Neural cell (in vitro differentiated cells): ENCODE measurements around the gene RXFP4. TPM values are rescaled to one million over a fixed set of nuclear protein-coding genes. Genes with fewer than 3 reads are reported as not detected.

Experiments used
- H2AFZ ChIP-seq: fragments of 200-600, 300-800 bp; sonication (generic), shearing (Covaris generic); 2 replicates; pipeline ENCODE4 v1.6.0; 2014; ENCODE audit warnings: low read depth, mild to moderate bottlenecking, antibody characterized with exemption, low read length, moderate library complexity
- H3F3A ChIP-seq: fragments of 200-600 bp; shearing (Covaris generic); 2 replicates; pipeline ENCODE4 v1.6.1; 2016; ENCODE audit warnings: mild to moderate bottlenecking, moderate library complexity, mixed read lengths, antibody characterized with exemption, low read length; ENCODE audit not compliant: insufficient read depth, poor library complexity, severe bottlenecking
- H3K27ac ChIP-seq: fragments of 200-600, 300-800 bp; sonication (generic), shearing (Covaris generic); 2 replicates; pipeline ENCODE4 v1.5.1; 2014; ENCODE audit warnings: mild to moderate bottlenecking, low read length, moderate library complexity
- H3K27me3 ChIP-seq: fragments of 300-800, 200-600 bp; sonication (generic), shearing (Covaris generic); 2 replicates; pipeline ENCODE4 v1.6.0; 2014; ENCODE audit warnings: mild to moderate bottlenecking, low read depth, low read length, moderate library complexity; ENCODE audit not compliant: insufficient read depth
- H3K36me3 ChIP-seq: fragments of 300-800, 200-600 bp; sonication (generic), shearing (Covaris generic); 2 replicates; pipeline ENCODE4 v1.5.1; 2014; ENCODE audit warnings: mild to moderate bottlenecking, antibody characterized with exemption, low read length, moderate library complexity; ENCODE audit not compliant: insufficient read depth
- H3K4me2 ChIP-seq: fragments of 300-800, 200-600 bp; sonication (generic), shearing (Covaris generic); 2 replicates; pipeline ENCODE4 v1.6.0; 2014; ENCODE audit warnings: mild to moderate bottlenecking, low read length
- H3K4me3 ChIP-seq: fragments of 300-800, 200-600 bp; sonication (generic), shearing (Covaris generic); 2 replicates; pipeline ENCODE4 v1.5.1; 2014; ENCODE audit warnings: mild to moderate bottlenecking, low read length, moderate library complexity
- H3K79me2 ChIP-seq: fragments of 200-600 bp; shearing (Covaris generic); replicated peaks from 2 replicates; pipeline ENCODE4 v1.6.0; 2014; ENCODE audit warnings: mild to moderate bottlenecking, low read length, moderate library complexity; ENCODE audit not compliant: insufficient read depth
- H3K9ac ChIP-seq: fragments of 300-800, 200-600 bp; sonication (generic), shearing (Covaris generic); 2 replicates; pipeline ENCODE4 v1.6.1; 2016; ENCODE audit warnings: mild to moderate bottlenecking, low read length, mixed read lengths
- H3K9me2 ChIP-seq: fragments of 200-600 bp; shearing (Covaris generic); 2 replicates; pipeline ENCODE4 v1.6.1; 2016; ENCODE audit warnings: mild to moderate bottlenecking, low read length, mixed read lengths; ENCODE audit not compliant: insufficient read depth
- H3K9me3 ChIP-seq: fragments of 200-600, 300-800 bp; sonication (generic), shearing (Covaris generic); 2 replicates; pipeline ENCODE4 v1.6.1; 2016; ENCODE audit warnings: mild to moderate bottlenecking, mixed run types, low read length, moderate library complexity, mixed read lengths
- H4K20me1 ChIP-seq: fragments of 200-600 bp; shearing (Covaris generic); 2 replicates; pipeline ENCODE4 v1.6.1; 2016; ENCODE audit warnings: mild to moderate bottlenecking, mixed run types; ENCODE audit not compliant: insufficient read depth
- CTCF ChIP-seq: fragments of 450-650 bp; IDR thresholded peaks from 2 replicates; pipeline ENCODE4 v1.5.1; 2014; ENCODE audit warnings: antibody characterized with exemption, mild to moderate bottlenecking, moderate library complexity; ENCODE audit not compliant: poor library complexity, severe bottlenecking
- EP300 ChIP-seq: fragments of 450-650 bp; conservative IDR thresholded peaks from 2 replicates; pipeline ENCODE4 v1.6.1; 2014; ENCODE audit warnings: antibody characterized with exemption, mild to moderate bottlenecking, moderate library complexity; ENCODE audit not compliant: poor library complexity, severe bottlenecking
- EZH2 ChIP-seq: fragments of 200-600, 300-800 bp; shearing (Covaris generic), sonication (generic); IDR thresholded peaks from 2 replicates; pipeline ENCODE4 v1.6.1; 2014; ENCODE audit warnings: antibody characterized with exemption, low read length, borderline replicate concordance, mild to moderate bottlenecking; ENCODE audit not compliant: insufficient read depth, poor library complexity, severe bottlenecking
- MXI1 ChIP-seq: fragments of 450-650 bp; conservative IDR thresholded peaks from 2 replicates; pipeline ENCODE4 v1.6.1; 2014; ENCODE audit warnings: antibody characterized with exemption, mild to moderate bottlenecking; ENCODE audit not compliant: poor library complexity, severe bottlenecking
- POLR2AphosphoS5 ChIP-seq: IDR thresholded peaks from 2 replicates; pipeline ENCODE4 v1.6.1; 2012
- RAD21 ChIP-seq: fragments of 450-650 bp; conservative IDR thresholded peaks from 2 replicates; pipeline ENCODE4 v1.6.1; 2014; ENCODE audit warnings: antibody characterized with exemption, mild to moderate bottlenecking, moderate library complexity
- REST ChIP-seq: IDR thresholded peaks from 2 replicates; pipeline ENCODE4 v1.6.1; 2012; ENCODE audit warnings: borderline replicate concordance
- SMC3 ChIP-seq: fragments of 450-650 bp; conservative IDR thresholded peaks from 2 replicates; pipeline ENCODE4 v1.6.1; 2014; ENCODE audit warnings: antibody characterized with exemption, mild to moderate bottlenecking, moderate library complexity; ENCODE audit not compliant: poor library complexity
- TAF1 ChIP-seq: IDR thresholded peaks from 2 replicates; pipeline ENCODE4 v1.6.1; 2012; ENCODE audit warnings: low read depth
- polyA plus RNA-seq: library from polyadenylated mRNA; depleted of rRNA; stranded (reverse); fragments of >200 nt; gene quantifications from 2 replicates; pipeline ENCODE4 v1.2.3, GENCODE V29; 2014

Gene RXFP4
- polyA plus RNA-seq, 1 donor from 2014 or later, result not detected

GRCh38 chr1:155919801-155920200 lies 21.6 kb upstream of the RXFP4 start:
- Histone ChIP-seq H3K9me2 (no peaks in the 10 kb centered on the region), H3F3A (no peaks in the 10 kb centered on the region), H3K9me3 (no peaks in the 10 kb centered on the region), H3K9ac (no peak overlapping the region), H3K4me2 (no peak overlapping the region), H4K20me1 (no peaks in the 10 kb centered on the region), H3K27ac (no peak overlapping the region), H3K79me2 (peaks cover 4% of the 10 kb centered on the region), H3K27me3 (no peaks in the 10 kb centered on the region), H2AFZ (no peak overlapping the region), H3K36me3 (peaks cover 14% of the 10 kb centered on the region), H3K4me3 (no peak overlapping the region)
- TF ChIP-seq REST, result no peak
- no peak for TF ChIP-seq CTCF
- TF ChIP-seq POLR2AphosphoS5, result no peak
- TF ChIP-seq RAD21, result no peak

- Histone ChIP-seq H3K79me2 (peaks cover 4% of the 10 kb centered on the region), H3K4me2 (no peak overlapping the region), H4K20me1 (no peaks in the 10 kb centered on the region), H3K9me3 (no peaks in the 10 kb centered on the region), H3K27me3 (no peaks in the 10 kb centered on the region), H3K4me3 (no peak overlapping the region), H3K9ac (no peak overlapping the region), H3K27ac (no peak overlapping the region), H3F3A (no peaks in the 10 kb centered on the region), H2AFZ (no peak overlapping the region), H3K36me3 (peaks cover 14% of the 10 kb centered on the region), H3K9me2 (no peaks in the 10 kb centered on the region)
- TF ChIP-seq CTCF, result no peak
- no peak for TF ChIP-seq MXI1
- TF ChIP-seq RAD21, result no peak
- no peak for TF ChIP-seq TAF1
- no peak for TF ChIP-seq EZH2
- no peak for TF ChIP-seq POLR2AphosphoS5
- TF ChIP-seq SMC3, result no peak
- no peak for TF ChIP-seq REST
- TF ChIP-seq EP300, result no peak
These were observed 20.7 kb upstream of the RXFP4 start for GRCh38 chr1:155920717-155921116.
